Suprapubic skin (tissue), 4 donors: Measurements from ENCODE around the gene APOE.
A peak's percentile ranks its signal among the peaks of the same experiment; 100 is the strongest.

ENCODE experiments used
- CTCF ChIP-seq, 2 donors: fragments of 200-600 bp in 1 of 2; fragments of 450-650 bp in 1 of 2; sonication (generic) in 1 of 2; IDR thresholded peaks; one replicate each; pipeline ENCODE4 v1.5.1; 2016 to 2019; ENCODE audit warnings: antibody characterized with exemption in 2 of 2, mild to moderate bottlenecking in 1 of 2, moderate library complexity in 1 of 2
- EP300 ChIP-seq: sonication (generic); formaldehyde crosslinking; IDR thresholded peaks from one replicate; pipeline ENCODE4 v1.6.1; 2017; ENCODE audit warnings: antibody characterized with exemption
- POLR2A ChIP-seq, 2 donors: fragments of 450-650 bp; IDR thresholded peaks; one replicate each; pipeline ENCODE4 v1.6.1; 2017; ENCODE audit warnings: antibody characterized with exemption in 2 of 2, mild to moderate bottlenecking in 2 of 2, moderate library complexity in 2 of 2
- POLR2AphosphoS5 ChIP-seq, 3 donors: sonication (generic); formaldehyde crosslinking; IDR thresholded peaks; one replicate each; pipeline ENCODE4 v1.6.1; 2017; ENCODE audit warnings: antibody characterized with exemption in 3 of 3

DNA sequence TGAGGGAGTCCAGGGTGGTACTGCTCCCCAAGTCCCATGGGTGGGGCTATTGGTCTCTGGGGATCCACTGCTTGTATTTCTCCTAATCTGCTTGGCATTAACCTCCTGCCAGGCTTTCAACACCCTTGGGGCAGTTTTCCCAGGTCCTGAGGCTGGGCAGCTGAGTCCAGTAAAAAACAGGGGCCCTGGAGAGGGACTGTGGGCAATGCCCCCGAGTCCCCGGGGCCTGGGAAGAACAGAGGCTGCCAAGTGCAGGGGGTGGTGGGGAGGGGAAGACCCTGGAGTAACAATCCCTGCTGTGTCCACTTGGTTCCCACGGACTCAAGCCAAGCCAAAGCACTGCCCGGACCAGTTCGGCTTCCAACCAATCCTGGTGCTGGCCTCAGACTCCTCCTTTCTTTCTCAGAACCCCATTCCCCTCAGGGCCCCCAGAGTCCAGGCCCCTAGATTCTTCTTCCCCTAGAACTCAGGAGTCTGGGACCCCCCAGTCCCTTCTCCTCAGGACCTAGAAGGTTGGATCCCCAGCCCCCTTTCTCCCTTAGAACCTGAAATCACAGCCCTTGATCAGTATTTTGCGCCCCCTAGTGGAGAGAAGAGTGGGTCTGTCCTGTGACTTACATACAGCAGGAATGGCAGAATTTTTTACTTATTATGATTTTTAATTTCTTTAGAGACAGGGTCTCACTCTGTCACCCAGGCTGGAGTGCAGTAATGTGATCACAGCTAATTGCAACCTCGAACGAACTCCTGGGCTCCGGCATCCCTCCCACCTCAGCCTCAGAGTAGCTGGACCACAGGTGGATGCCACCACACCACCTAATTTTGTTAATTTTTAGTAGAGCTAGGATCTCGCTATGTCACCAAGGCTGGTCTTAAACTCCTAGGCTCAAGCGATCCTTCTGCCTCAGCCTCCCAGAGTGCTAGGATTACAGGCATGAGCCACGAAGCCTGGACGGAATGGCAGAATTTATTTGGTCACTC lies 45.9 kb downstream of the APOE start:
- TF ChIP-seq POLR2AphosphoS5 (IDR thresholded peaks at IDR 0.05) (no peak), CTCF (IDR thresholded peaks at IDR 0.05) (peak; percentile 69 to 82), EP300 (no peak), POLR2A (IDR thresholded peaks at IDR 0.05) (no peak)
